Measurements from ENCODE around the gene HERC2.
"Not testable (repeated sequence)": the region's sequence is repeated elsewhere in the genome, so short reads cannot be mapped to it uniquely, and the experiment has no call there.

GRCh38 chr15:28151864-28152537 is 170.0 kb downstream of the HERC2 start:
- not testable (repeated sequence) for TF ChIP-seq POLR2A (IDR thresholded peaks at IDR 0.05)
- TF ChIP-seq, protein P1, sequence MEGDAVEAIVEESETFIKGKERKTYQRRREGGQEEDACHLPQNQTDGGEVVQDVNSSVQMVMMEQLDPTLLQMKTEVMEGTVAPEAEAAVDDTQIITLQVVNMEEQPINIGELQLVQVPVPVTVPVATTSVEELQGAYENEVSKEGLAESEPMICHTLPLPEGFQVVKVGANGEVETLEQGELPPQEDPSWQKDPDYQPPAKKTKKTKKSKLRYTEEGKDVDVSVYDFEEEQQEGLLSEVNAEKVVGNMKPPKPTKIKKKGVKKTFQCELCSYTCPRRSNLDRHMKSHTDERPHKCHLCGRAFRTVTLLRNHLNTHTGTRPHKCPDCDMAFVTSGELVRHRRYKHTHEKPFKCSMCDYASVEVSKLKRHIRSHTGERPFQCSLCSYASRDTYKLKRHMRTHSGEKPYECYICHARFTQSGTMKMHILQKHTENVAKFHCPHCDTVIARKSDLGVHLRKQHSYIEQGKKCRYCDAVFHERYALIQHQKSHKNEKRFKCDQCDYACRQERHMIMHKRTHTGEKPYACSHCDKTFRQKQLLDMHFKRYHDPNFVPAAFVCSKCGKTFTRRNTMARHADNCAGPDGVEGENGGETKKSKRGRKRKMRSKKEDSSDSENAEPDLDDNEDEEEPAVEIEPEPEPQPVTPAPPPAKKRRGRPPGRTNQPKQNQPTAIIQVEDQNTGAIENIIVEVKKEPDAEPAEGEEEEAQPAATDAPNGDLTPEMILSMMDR (IDR thresholded peaks at IDR 0.05) = not testable (repeated sequence)
